ENCODE measurements around the gene NAA40.

DNA sequence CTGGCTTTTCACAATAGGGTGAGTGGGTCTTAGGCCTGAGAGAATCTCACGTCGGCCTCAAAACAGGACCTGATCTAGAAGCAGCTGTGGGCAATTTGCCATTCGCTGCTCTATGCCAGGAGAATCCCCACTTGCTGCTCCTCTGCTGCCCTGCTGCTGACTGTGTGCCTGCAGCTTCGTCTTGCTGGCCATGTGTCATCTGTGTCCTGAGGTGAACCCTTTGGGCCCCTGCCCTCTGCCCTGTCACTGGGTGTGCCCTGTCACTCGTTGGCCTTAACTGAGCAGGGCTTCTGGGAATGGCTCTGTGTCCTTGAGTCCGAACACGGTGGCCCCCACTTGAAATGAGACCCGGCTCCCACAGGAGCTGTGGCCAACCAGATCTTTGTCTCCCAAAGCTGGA lies 6.2 kb downstream of the NAA40 start:
- TF ChIP-seq POLR2A (IDR thresholded peaks at IDR 0.05; ENCODE audit: low read length) = no peak
- TF ChIP-seq GATA1 (IDR thresholded peaks at IDR 0.05; ENCODE audit: low read depth, low read length) = no peak

Data from erythroblast (primary cell).